Measurements from ENCODE around the gene NEUROG1. TPM values are rescaled to one million over a fixed set of nuclear protein-coding genes. Genes with fewer than 3 reads are reported as not detected.

Gene NEUROG1
- total RNA-seq, 2 donors from 2014 or later, result not detected

- peak in 2 of 4 donors; percentile 11 to 20 for DNase-seq
- Histone ChIP-seq H3K4me3 (no peak within 1 kb of the TSS), H3K27ac (no peak within 1 kb of the TSS), H3K27me3 (peaks cover 0 to 3% of the 10 kb centered on the region in 2 donors), H3K4me1 (no peaks in the 10 kb centered on the region), H3K9me3 (no peaks in the 10 kb centered on the region), H3K36me3 (replicated peaks in 1 of 2; ENCODE audit: insufficient read depth in 1 of 2, low read depth in 2 of 2) (no peaks in the 10 kb centered on the region)
- no peak for TF ChIP-seq POLR2A (IDR thresholded peaks at IDR 0.05)
- no peak for TF ChIP-seq CTCF (IDR thresholded peaks at IDR 0.05)
- intact Hi-C loops (cut with DNase I), result no loop called here
- WGBS, 2 donors, result 2% methylated on average over 10 to 60 of the region's 68 CpGs
- peak; percentile 45 for ATAC-seq
These were observed 43.0 kb upstream of the NEUROG1 start, which contains the start of gene CXCL14 for GRCh38 chr5:135578685-135579341. Gene CXCL14, minus strand, starts transcription at chr5:135578991. Its CDS starts 213 bp downstream, at chr5:135578778.

DNA sequence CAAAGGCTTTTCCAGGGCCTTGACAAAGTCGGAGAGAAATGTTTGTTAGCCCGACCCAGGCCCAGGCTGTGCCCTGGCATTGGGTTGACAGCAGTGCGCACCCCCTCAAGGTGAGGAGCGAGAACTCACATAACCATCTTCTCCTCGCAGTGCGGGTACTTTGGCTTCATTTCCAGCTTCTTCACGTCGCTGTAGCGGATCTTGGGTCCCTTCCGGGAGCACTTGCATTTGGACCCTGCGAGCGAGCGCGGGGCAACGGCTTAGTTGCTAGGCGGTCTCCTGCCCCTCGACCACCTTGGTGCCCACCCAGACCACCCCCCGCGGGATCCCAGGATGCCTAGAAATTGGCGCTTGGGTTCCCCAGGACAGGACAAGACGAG lies 42.5 kb upstream of the NEUROG1 start:
- intact Hi-C loops (cut with DNase I), result no loop called here
- H3K4me1 ChIP-seq, result no peaks in the 10 kb centered on the region
- TF ChIP-seq CTCF (IDR thresholded peaks at IDR 0.05) (no peak), POLR2A (IDR thresholded peaks at IDR 0.05) (no peak)
- H3K4me3 ChIP-seq, result no peak overlapping the region
- no peaks in the 10 kb centered on the region for H3K36me3 ChIP-seq (replicated peaks in 1 of 2; ENCODE audit: insufficient read depth in 1 of 2, low read depth in 2 of 2)
- no peak overlapping the region for H3K27ac ChIP-seq
- 3 to 4% methylated on average over 16 to 20 of the region's 21 CpGs for WGBS, 2 donors
- DNase-seq (no peak), ATAC-seq (no peak)
- peaks cover 0 to 3% of the 10 kb centered on the region in 2 donors for H3K27me3 ChIP-seq
- no peaks in the 10 kb centered on the region for H3K9me3 ChIP-seq

- no peak overlapping the region for H3K4me3 ChIP-seq
- H3K36me3 ChIP-seq (replicated peaks in 1 of 2; ENCODE audit: insufficient read depth in 1 of 2, low read depth in 2 of 2), result no peaks in the 10 kb centered on the region
- intact Hi-C loops (cut with DNase I), result no loop called here
- no peak overlapping the region for H3K27ac ChIP-seq
- DNase-seq (no peak), ATAC-seq (no peak)
- TF ChIP-seq POLR2A (IDR thresholded peaks at IDR 0.05) (no peak), CTCF (IDR thresholded peaks at IDR 0.05) (no peak)
- H3K4me1 ChIP-seq, result no peaks in the 10 kb centered on the region
- H3K9me3 ChIP-seq, result no peaks in the 10 kb centered on the region
- 25 to 34% methylated on average over 7 to 8 of the region's 8 CpGs for WGBS, 2 donors
- peaks cover 0 to 6% of the 10 kb centered on the region in 2 donors for H3K27me3 ChIP-seq
These were observed 41.7 kb upstream of the NEUROG1 start for GRCh38 chr5:135577421-135577820.

DNA sequence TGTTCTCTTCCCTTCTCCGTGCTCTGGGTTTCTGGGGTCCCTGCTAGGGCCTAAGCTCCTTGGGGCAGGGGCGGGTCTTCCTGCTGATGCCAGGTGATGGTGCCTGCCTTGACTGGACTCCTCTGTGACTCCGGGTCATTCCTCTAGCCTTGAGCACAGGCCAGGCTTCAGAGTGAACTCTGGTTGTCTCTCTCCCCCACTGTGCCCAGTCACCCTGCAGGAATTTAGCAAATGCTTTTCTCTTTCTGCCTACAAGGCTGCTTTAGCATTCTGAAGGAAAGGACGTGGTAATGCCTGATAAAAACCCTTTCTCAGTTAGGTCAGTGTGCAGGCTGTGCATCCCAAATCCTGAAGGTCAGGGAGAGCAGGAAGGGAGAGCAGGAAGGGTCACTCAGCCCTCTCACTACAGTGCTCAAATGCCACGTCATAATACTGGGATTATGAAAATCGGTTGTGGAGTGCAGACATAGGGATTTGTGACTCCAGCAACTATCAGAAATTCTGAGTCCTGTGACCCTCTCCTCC lies 40.4 kb upstream of the NEUROG1 start:
- no peaks in the 10 kb centered on the region for H3K36me3 ChIP-seq (replicated peaks in 1 of 2; ENCODE audit: insufficient read depth in 1 of 2, low read depth in 2 of 2)
- DNase-seq (no peak), ATAC-seq (no peak)
- H3K4me3 ChIP-seq, result no peak overlapping the region
- no peak for TF ChIP-seq CTCF (IDR thresholded peaks at IDR 0.05)
- TF ChIP-seq POLR2A (IDR thresholded peaks at IDR 0.05), result no peak
- intact Hi-C loops (cut with DNase I), result no loop called here
- no peaks in the 10 kb centered on the region for H3K9me3 ChIP-seq
- H3K4me1 ChIP-seq, result no peaks in the 10 kb centered on the region
- H3K27me3 ChIP-seq, result peaks cover 0 to 5% of the 10 kb centered on the region in 2 donors
- H3K27ac ChIP-seq, result no peak overlapping the region
- WGBS, 2 donors, result 29 to 43% methylated on average over 4 to 6 of the region's 6 CpGs

- intact Hi-C loops (cut with DNase I), result no loop called here
- DNase-seq, result no peak
- H3K4me3 ChIP-seq, result no peak overlapping the region
- no peaks in the 10 kb centered on the region for H3K4me1 ChIP-seq
- H3K36me3 ChIP-seq (replicated peaks in 1 of 2; ENCODE audit: insufficient read depth in 1 of 2, low read depth in 2 of 2), result no peaks in the 10 kb centered on the region
- 84 to 85% methylated on average over 10 of the region's 10 CpGs for WGBS, 2 donors
- no peak for ATAC-seq
- no peaks in the 10 kb centered on the region for H3K9me3 ChIP-seq
- no peak overlapping the region for H3K27ac ChIP-seq
- TF ChIP-seq POLR2A (IDR thresholded peaks at IDR 0.05) (no peak), CTCF (IDR thresholded peaks at IDR 0.05) (no peak)
- H3K27me3 ChIP-seq, result peaks cover 0 to 5% of the 10 kb centered on the region in 2 donors
These were observed 38.7 kb upstream of the NEUROG1 start for GRCh38 chr5:135574493-135574892.

Data from body of pancreas (tissue), 4 donors.